ENCODE measurements around the gene CLDND2.

CLDND2 gene

DNA sequence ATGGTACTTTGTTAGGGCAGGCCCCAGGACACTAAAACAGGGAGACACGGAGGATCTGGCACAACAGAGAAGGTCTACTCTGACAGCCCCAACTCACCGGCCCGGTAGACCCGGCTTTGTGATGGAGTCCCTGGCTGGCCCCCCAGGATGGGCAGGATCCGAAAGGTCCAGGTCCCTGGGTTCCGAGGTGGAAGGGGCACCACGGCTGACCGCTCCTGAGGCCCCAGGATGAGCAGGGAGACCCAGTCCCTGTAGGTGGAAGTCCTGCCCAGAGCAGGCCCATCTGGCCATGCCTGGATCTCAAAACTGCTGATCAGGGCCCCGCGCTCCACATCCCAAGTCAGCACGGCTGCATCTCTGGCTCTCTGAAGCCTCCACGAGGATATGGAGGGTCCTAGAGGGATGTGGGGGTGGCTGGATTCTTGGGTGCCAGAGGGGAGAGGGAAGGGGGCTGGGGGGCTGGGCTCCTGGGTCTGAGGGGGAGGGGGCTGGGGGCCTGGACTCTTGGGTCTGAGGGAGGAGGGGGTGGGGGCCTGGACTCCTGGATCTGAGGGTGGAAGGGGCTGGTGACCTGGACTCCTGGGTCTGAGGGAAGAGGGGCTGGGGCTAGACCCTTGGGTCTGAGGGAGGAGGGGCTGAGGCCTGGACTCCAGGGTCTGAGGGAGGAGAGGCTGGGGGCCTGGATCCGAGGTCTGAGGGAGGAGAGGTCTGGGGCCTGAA lies 31.5 kb downstream of the CLDND2 start:
- Histone ChIP-seq H3K4me3 (ENCODE audit: low read length) (no peak overlapping the region), H4K5ac (ENCODE audit: low read length) (no peak overlapping the region), H3K4me2 (ENCODE audit: low read length) (no peak overlapping the region), H2BK5ac (ENCODE audit: low read length) (no peak overlapping the region), H3K36me3 (ENCODE audit: control insufficient read depth, insufficient read depth, low read length) (no peaks in the 10 kb centered on the region), H3K4me1 (ENCODE audit: control insufficient read depth, low read depth, low read length) (no peaks in the 10 kb centered on the region), H2BK120ac (ENCODE audit: low read depth, low read length) (no peak overlapping the region), H3K9ac (ENCODE audit: low read length) (no peak overlapping the region), H3K4ac (ENCODE audit: low read depth, low read length) (no peak overlapping the region), H4K8ac (ENCODE audit: low read depth, low read length) (no peak overlapping the region), H3K56ac (ENCODE audit: low read length) (no peak overlapping the region), H3K18ac (ENCODE audit: low read length) (no peak overlapping the region), H3K23ac (ENCODE audit: low read length) (no peak overlapping the region), H2BK15ac (replicated peaks; ENCODE audit: low read depth) (no peak overlapping the region), H3K27ac (ENCODE audit: low read depth, low read length) (no peak overlapping the region), H2AK5ac (ENCODE audit: low read length) (no peak overlapping the region), H3K27me3 (ENCODE audit: insufficient read depth, low read length, poor library complexity) (no peaks in the 10 kb centered on the region), H3K79me1 (ENCODE audit: low read length) (no peaks in the 10 kb centered on the region), H3K79me2 (ENCODE audit: control insufficient read depth, insufficient read depth, low read length) (no peaks in the 10 kb centered on the region)
- no CpG with 5 or more reads among the region's 13 CpGs for WGBS (ENCODE audit: extremely low coverage, insufficient coverage, low lambda C conversion rate)
- DNase-seq, result no peak

DNA sequence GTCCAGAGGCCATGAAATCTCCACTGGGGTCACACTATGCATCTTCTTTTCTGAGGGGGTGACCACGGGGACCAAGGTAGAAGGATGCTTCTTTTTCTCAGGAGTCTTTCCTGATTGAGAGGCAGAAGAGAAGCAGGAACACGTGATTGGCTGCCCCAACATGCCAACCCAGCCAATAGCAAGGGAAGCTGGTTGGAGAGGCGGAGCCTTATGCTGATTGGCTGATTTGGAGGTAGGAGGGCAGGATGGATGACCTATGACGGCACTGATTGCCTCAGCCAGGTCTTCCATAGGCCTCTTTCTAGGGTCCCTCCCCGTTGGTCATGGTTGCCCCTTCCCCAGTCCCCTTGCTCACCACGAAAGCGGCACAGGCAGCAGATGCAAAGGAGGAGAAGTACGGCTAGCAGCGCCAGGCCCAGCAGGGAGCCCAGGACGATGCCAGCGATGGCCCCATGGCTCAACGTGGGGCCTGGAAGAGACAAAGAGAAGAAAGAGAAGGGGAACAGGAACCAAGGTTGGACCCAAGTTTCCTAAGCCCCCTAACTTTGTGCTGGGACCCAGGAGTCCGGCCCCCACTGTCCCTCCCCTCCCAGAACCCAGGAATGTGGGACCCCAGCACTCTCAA lies 34.9 kb downstream of the CLDND2 start:
- Histone ChIP-seq H2AK5ac (ENCODE audit: low read length) (no peak overlapping the region), H3K4ac (ENCODE audit: low read depth, low read length) (no peak overlapping the region), H3K79me2 (ENCODE audit: control insufficient read depth, insufficient read depth, low read length) (no peaks in the 10 kb centered on the region), H2BK120ac (ENCODE audit: low read depth, low read length) (no peak overlapping the region), H2BK15ac (replicated peaks; ENCODE audit: low read depth) (no peak overlapping the region), H3K27ac (ENCODE audit: low read depth, low read length) (no peak overlapping the region), H3K23ac (ENCODE audit: low read length) (no peak overlapping the region), H3K27me3 (ENCODE audit: insufficient read depth, low read length, poor library complexity) (no peaks in the 10 kb centered on the region), H3K56ac (ENCODE audit: low read length) (no peak overlapping the region), H3K9ac (ENCODE audit: low read length) (no peak overlapping the region), H3K4me1 (ENCODE audit: control insufficient read depth, low read depth, low read length) (no peaks in the 10 kb centered on the region), H3K79me1 (ENCODE audit: low read length) (no peaks in the 10 kb centered on the region), H2BK5ac (ENCODE audit: low read length) (no peak overlapping the region), H3K18ac (ENCODE audit: low read length) (no peak overlapping the region), H3K36me3 (ENCODE audit: control insufficient read depth, insufficient read depth, low read length) (no peaks in the 10 kb centered on the region), H4K8ac (ENCODE audit: low read depth, low read length) (no peak overlapping the region), H3K4me2 (ENCODE audit: low read length) (no peak overlapping the region), H4K5ac (ENCODE audit: low read length) (no peak overlapping the region), H3K4me3 (ENCODE audit: low read length) (no peak overlapping the region)
- WGBS (ENCODE audit: extremely low coverage, insufficient coverage, low lambda C conversion rate), result no CpG with 5 or more reads among the region's 13 CpGs
- DNase-seq, result peak; percentile 57

DNA sequence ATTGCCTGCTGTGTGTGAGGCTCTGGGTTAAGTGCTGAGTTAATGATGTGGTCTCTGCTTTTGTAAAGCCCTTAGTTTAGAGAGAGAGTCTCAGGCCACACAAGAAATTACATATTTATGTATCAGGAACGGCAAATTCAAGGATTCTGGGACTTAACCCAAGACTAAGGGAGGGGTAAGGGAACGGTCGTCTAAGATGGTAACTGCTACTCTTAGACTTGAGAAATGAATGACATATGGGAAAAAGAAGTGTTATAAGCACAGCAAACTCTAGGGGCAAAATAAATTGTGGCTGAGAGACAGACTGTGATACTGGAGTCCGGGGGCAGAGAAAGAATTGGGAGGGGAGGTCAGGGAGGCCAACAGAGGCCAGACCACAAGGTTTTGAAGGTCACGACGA lies 37.1 kb downstream of the CLDND2 start:
- Histone ChIP-seq H2BK120ac (ENCODE audit: low read depth, low read length) (no peak overlapping the region), H3K4ac (ENCODE audit: low read depth, low read length) (no peak overlapping the region), H4K5ac (ENCODE audit: low read length) (no peak overlapping the region), H2AK5ac (ENCODE audit: low read length) (no peak overlapping the region), H3K79me1 (ENCODE audit: low read length) (no peaks in the 10 kb centered on the region), H4K8ac (ENCODE audit: low read depth, low read length) (no peak overlapping the region), H3K4me3 (ENCODE audit: low read length) (no peak overlapping the region), H3K4me2 (ENCODE audit: low read length) (no peak overlapping the region), H3K9ac (ENCODE audit: low read length) (no peak overlapping the region), H3K18ac (ENCODE audit: low read length) (no peak overlapping the region), H3K36me3 (ENCODE audit: control insufficient read depth, insufficient read depth, low read length) (no peaks in the 10 kb centered on the region), H2BK5ac (ENCODE audit: low read length) (no peak overlapping the region), H3K27me3 (ENCODE audit: insufficient read depth, low read length, poor library complexity) (no peaks in the 10 kb centered on the region), H3K27ac (ENCODE audit: low read depth, low read length) (no peak overlapping the region), H3K23ac (ENCODE audit: low read length) (no peak overlapping the region), H3K4me1 (ENCODE audit: control insufficient read depth, low read depth, low read length) (no peaks in the 10 kb centered on the region), H3K56ac (ENCODE audit: low read length) (no peak overlapping the region), H3K79me2 (ENCODE audit: control insufficient read depth, insufficient read depth, low read length) (no peaks in the 10 kb centered on the region), H2BK15ac (replicated peaks; ENCODE audit: low read depth) (no peak overlapping the region)
- WGBS (ENCODE audit: extremely low coverage, insufficient coverage, low lambda C conversion rate), result no CpG with 5 or more reads among the region's 6 CpGs
- DNase-seq, result no peak

DNA sequence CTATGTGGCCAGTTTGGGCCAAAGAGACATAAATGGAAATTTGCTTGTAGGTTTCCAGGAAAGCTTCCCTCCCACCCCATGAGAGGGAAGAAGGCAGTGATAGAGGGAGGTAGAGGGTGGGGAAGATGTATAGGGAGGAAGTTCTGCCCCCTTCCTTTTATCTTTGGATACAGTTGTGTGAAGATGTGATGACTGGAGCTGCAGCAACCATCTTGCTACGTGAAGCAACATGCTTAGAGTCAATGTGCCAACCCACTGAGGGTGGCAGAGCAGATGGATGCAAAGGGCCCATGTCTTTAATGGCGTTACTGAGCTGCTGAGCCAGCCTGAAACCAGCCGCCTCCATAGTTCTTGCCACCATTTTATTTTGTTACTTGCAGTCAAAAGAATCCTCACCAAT lies 37.6 kb downstream of the CLDND2 start:
- H2BK120ac ChIP-seq (ENCODE audit: low read depth, low read length), result no peak overlapping the region
- no peak overlapping the region for H3K4me2 ChIP-seq (ENCODE audit: low read length)
- H4K8ac ChIP-seq (ENCODE audit: low read depth, low read length), result no peak overlapping the region
- H3K56ac ChIP-seq (ENCODE audit: low read length), result no peak overlapping the region
- no peak overlapping the region for H2BK5ac ChIP-seq (ENCODE audit: low read length)
- H3K27ac ChIP-seq (ENCODE audit: low read depth, low read length), result no peak overlapping the region
- no peaks in the 10 kb centered on the region for H3K79me1 ChIP-seq (ENCODE audit: low read length)
- H3K4me3 ChIP-seq (ENCODE audit: low read length), result no peak overlapping the region
- no peak overlapping the region for H3K9ac ChIP-seq (ENCODE audit: low read length)
- no peaks in the 10 kb centered on the region for H3K79me2 ChIP-seq (ENCODE audit: control insufficient read depth, insufficient read depth, low read length)
- H3K27me3 ChIP-seq (ENCODE audit: insufficient read depth, low read length, poor library complexity), result no peaks in the 10 kb centered on the region
- no peak overlapping the region for H3K18ac ChIP-seq (ENCODE audit: low read length)
- no CpG with 5 or more reads among the region's 3 CpGs for WGBS (ENCODE audit: extremely low coverage, insufficient coverage, low lambda C conversion rate)
- H3K23ac ChIP-seq (ENCODE audit: low read length), result no peak overlapping the region
- H3K4me1 ChIP-seq (ENCODE audit: control insufficient read depth, low read depth, low read length), result no peaks in the 10 kb centered on the region
- no peak for DNase-seq
- no peaks in the 10 kb centered on the region for H3K36me3 ChIP-seq (ENCODE audit: control insufficient read depth, insufficient read depth, low read length)
- H4K5ac ChIP-seq (ENCODE audit: low read length), result no peak overlapping the region
- no peak overlapping the region for H2AK5ac ChIP-seq (ENCODE audit: low read length)
- no peak overlapping the region for H3K4ac ChIP-seq (ENCODE audit: low read depth, low read length)
- H2BK15ac ChIP-seq (replicated peaks; ENCODE audit: low read depth), result no peak overlapping the region

DNA sequence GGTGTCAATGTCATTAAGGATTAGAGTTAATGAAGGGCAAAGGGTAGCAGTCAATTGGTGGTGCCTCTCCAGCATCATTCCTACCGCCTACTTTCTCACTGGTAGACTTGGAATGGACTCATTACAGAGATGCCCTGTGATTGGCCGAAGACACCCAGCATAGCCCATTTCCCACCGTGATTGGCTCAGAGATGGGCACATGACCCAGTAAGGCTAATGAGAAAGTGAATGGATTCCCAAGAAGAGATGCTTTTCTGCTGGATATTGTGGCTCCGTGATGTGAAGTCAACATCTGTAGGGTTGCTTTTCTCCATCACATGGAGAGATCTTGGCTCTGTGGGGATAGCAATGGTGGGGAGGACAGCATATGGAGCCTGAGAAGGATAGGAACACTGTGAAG lies 38.4 kb downstream of the CLDND2 start:
- Histone ChIP-seq H3K4me3 (ENCODE audit: low read length) (no peak overlapping the region), H2BK120ac (ENCODE audit: low read depth, low read length) (no peak overlapping the region), H3K9ac (ENCODE audit: low read length) (no peak overlapping the region), H3K56ac (ENCODE audit: low read length) (no peak overlapping the region), H3K79me1 (ENCODE audit: low read length) (no peaks in the 10 kb centered on the region), H3K36me3 (ENCODE audit: control insufficient read depth, insufficient read depth, low read length) (no peaks in the 10 kb centered on the region), H3K4me2 (ENCODE audit: low read length) (no peak overlapping the region), H2AK5ac (ENCODE audit: low read length) (no peak overlapping the region), H3K23ac (ENCODE audit: low read length) (no peak overlapping the region), H4K8ac (ENCODE audit: low read depth, low read length) (no peak overlapping the region), H3K18ac (ENCODE audit: low read length) (no peak overlapping the region), H3K79me2 (ENCODE audit: control insufficient read depth, insufficient read depth, low read length) (no peaks in the 10 kb centered on the region), H2BK5ac (ENCODE audit: low read length) (no peak overlapping the region), H3K4me1 (ENCODE audit: control insufficient read depth, low read depth, low read length) (no peaks in the 10 kb centered on the region), H3K4ac (ENCODE audit: low read depth, low read length) (no peak overlapping the region), H2BK15ac (replicated peaks; ENCODE audit: low read depth) (no peak overlapping the region), H4K5ac (ENCODE audit: low read length) (no peak overlapping the region), H3K27me3 (ENCODE audit: insufficient read depth, low read length, poor library complexity) (no peaks in the 10 kb centered on the region), H3K27ac (ENCODE audit: low read depth, low read length) (no peak overlapping the region)
- DNase-seq, result no peak
- WGBS (ENCODE audit: extremely low coverage, insufficient coverage, low lambda C conversion rate), result no CpG with 5 or more reads among the region's 4 CpGs

DNA sequence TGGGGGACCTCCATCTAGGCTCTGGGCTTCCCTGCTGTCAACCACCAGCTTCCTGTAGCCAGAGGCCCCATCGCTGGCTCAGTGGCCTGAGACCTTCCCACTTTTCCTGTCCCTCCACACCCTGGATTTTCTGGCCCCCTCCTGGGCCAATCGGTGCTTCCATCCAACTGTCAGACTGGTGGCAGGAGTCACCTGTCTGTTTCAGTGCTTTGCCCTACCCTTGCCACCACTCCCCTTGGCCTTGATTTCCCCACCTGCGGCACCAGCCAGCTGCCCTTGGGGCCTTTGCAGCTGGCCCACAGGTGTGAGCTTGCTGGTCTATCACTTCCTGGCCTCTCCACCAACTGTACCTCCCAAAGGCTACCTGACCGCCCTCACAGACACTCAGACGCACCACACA lies 39.4 kb downstream of the CLDND2 start:
- H3K36me3 ChIP-seq (ENCODE audit: control insufficient read depth, insufficient read depth, low read length), result no peaks in the 10 kb centered on the region

More for the DNA sequence above, 39.4 kb downstream of the CLDND2 start:
- Histone ChIP-seq H3K23ac (ENCODE audit: low read length) (no peak overlapping the region), H3K9ac (ENCODE audit: low read length) (no peak overlapping the region), H3K27ac (ENCODE audit: low read depth, low read length) (no peak overlapping the region), H3K27me3 (ENCODE audit: insufficient read depth, low read length, poor library complexity) (no peaks in the 10 kb centered on the region), H4K8ac (ENCODE audit: low read depth, low read length) (no peak overlapping the region), H4K5ac (ENCODE audit: low read length) (no peak overlapping the region), H3K18ac (ENCODE audit: low read length) (no peak overlapping the region), H3K4me1 (ENCODE audit: control insufficient read depth, low read depth, low read length) (no peaks in the 10 kb centered on the region), H2BK120ac (ENCODE audit: low read depth, low read length) (no peak overlapping the region), H3K4me3 (ENCODE audit: low read length) (no peak overlapping the region), H2BK5ac (ENCODE audit: low read length) (no peak overlapping the region), H3K79me2 (ENCODE audit: control insufficient read depth, insufficient read depth, low read length) (no peaks in the 10 kb centered on the region), H2BK15ac (replicated peaks; ENCODE audit: low read depth) (no peak overlapping the region), H3K4me2 (ENCODE audit: low read length) (no peak overlapping the region), H3K79me1 (ENCODE audit: low read length) (no peaks in the 10 kb centered on the region), H2AK5ac (ENCODE audit: low read length) (no peak overlapping the region), H3K56ac (ENCODE audit: low read length) (no peak overlapping the region), H3K4ac (ENCODE audit: low read depth, low read length) (no peak overlapping the region)
- DNase-seq, result no peak
- no CpG with 5 or more reads among the region's 5 CpGs for WGBS (ENCODE audit: extremely low coverage, insufficient coverage, low lambda C conversion rate)

Data from mesendoderm (in vitro differentiated cells).